UCSD-AML1 (cell line): ENCODE measurements around the gene RAB10.
"Not testable (repeated sequence)": the region's sequence is repeated elsewhere in the genome, so short reads cannot be mapped to it uniquely, and the experiment has no call there.

Experiments used
- DNase-seq: peaks from one replicate; lab custom pipeline; 2025; ENCODE audit not compliant: unreplicated experiment; lab: John Stamatoyannopoulos, UW

Gene RAB10

GRCh38 chr2:26016012-26016705 is 17.7 kb upstream of the RAB10 start:
- DNase-seq, result no peak

- DNase-seq, result not testable (repeated sequence)
These were observed 17.2 kb upstream of the RAB10 start for GRCh38 chr2:26016706-26017045.

DNA sequence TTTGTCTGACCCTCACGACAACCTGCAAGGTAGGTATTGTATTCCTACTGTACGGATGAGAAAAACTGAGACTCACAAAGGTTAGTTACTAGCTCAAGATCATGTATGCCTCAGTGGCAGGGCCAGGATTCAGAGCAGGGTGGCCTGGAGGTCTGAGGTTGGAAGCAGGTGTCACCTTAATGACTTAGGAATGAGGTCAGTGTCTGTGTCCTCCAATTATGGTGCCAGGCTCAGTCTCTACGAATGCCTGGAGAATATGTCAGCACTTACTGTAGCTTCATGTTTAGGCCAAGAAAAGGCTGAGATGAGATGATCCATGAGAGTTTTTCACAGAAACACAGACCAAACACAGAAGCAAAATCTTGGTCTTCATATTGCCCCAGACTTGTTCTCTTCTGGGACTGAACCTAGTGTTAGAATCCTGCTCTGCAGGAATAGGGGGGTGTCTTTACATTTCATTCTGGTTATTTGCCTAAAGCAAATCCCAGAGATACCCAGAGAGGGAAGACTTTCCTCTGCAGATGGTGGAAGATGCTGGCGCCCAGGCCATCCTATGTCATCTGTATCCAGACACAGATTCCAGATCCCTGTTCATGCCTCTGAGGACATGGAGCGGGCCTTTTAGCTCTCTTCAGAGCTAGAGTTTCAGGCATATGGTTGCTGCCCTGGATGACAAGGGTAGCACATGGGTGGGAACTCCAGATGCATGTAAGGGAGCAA is 16.3 kb upstream of the RAB10 start:
- DNase-seq, result no peak

GRCh38 chr2:26018184-26019055 is 15.5 kb upstream of the RAB10 start:
- DNase-seq, result peak; percentile 56

GRCh38 chr2:26020231-26020640 is 13.6 kb upstream of the RAB10 start:
- DNase-seq, result no peak

GRCh38 chr2:26024260-26024659 is 9.6 kb upstream of the RAB10 start:
- no peak for DNase-seq

DNA sequence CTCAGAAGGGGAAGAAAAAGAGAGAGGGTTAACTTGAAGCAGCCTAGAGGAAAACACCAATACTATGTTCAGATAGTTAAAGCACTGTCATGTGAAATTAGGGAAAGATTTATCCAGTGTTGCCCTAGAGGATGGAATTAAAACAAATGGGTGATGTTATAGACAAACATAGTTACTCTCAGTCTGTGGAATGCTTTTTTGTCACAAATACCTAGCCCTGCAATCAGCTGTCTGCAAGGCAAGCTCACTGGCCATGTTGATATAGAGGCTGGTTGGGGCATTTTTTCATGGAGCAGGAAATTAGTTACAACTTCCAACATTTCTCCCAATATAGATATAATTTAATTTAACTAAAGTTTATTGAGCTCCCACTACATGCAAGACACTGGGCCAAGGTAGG is 8.4 kb upstream of the RAB10 start:
- DNase-seq, result no peak

GRCh38 chr2:26028083-26028482 is 5.8 kb upstream of the RAB10 start:
- DNase-seq, result not testable (repeated sequence)

DNA sequence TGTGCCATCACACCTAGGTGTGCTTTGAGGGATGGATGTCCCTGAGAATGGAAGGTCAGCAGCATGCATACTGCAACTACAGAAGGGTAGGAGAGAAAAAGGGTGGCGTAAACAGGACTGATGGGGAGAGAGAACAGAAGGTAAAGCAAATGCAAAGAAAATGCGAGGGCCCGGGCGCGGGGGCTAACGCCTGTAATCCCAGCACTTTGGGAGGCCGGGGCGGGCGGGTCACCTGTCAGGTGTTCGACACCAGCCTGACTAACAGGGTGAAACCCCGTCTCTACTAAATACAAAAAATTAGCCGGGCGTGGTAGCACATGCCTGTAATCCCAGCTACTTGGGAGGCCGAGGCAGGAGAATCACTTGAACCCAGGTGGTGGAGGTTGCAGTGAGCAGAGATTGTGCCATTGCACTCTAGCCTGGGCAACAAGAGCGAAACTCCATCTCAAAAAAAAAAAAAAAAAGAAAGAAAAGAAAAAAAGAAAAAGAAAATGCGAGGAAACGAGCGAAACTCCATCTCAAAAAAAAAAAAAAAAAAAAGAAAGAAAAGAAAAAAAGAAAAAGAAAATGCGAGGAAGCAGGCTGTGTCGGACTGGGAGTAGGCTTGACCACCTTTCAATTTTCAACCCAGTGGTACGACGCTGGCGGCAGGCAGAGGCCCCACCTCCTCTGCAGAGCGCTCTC is 1.2 kb upstream of the RAB10 start:
- DNase-seq, result not testable (repeated sequence)

DNA sequence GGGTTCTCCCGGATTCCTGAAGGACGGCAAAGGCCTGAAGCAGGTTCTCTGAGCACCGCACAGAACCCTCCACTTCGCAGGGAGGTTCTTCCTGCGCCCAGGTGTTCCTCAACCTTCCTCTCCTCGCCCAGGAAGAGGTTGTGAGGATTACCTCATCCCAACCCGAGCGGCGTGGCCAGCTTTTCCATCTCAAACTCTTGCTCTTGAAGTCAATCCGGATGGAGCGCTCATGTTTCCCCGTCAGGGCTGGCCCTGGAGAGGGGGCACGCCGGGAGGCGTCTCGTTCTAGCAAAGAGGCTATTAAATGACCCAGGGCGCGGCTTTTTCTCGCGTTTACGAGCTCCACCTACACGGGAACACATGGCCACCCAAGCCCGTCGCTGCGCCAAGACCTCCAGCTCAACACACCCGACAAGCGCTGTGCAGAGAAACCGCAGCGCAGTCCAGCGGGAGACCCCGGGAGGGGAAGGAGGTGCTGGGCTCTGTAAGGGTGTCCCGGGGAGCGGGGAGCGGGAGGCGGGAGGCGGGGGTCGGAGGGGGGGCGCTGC is 540 bp upstream of the RAB10 start:
- no peak for DNase-seq

- DNase-seq, result no peak
These were observed 731 bp downstream of the RAB10 start for GRCh38 chr2:26034637-26034992.

DNA sequence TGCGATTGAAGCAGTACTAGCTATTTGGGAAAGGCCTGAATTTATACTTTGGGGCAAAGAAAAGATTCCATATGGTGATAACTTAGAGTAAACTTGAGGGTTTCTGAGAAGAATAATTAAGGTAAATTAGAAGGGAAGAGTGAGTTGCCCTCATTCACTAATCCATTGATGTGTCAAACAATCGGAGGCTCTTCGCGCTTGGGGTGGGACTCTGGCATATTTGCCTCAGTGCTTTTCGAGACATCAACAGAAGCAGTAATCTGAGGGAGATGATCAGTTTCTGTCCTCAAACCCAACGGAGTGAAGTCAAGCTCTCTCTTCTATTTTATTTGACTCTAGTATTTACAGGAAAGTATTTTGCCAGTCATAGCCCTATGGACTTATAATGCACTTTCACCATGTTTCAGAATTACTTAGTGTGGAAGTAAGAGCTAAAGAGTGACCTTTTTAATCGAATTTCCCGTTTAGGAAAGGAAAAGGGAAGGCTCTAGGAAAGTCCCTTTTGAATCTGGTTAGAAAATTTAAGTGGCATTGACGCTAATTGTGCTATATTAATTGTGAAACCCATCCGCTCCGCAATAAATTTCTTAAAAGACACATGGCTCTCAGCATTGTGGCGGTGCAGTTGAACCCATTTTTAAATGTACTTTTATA is 1.3 kb downstream of the RAB10 start:
- DNase-seq, result no peak

DNA sequence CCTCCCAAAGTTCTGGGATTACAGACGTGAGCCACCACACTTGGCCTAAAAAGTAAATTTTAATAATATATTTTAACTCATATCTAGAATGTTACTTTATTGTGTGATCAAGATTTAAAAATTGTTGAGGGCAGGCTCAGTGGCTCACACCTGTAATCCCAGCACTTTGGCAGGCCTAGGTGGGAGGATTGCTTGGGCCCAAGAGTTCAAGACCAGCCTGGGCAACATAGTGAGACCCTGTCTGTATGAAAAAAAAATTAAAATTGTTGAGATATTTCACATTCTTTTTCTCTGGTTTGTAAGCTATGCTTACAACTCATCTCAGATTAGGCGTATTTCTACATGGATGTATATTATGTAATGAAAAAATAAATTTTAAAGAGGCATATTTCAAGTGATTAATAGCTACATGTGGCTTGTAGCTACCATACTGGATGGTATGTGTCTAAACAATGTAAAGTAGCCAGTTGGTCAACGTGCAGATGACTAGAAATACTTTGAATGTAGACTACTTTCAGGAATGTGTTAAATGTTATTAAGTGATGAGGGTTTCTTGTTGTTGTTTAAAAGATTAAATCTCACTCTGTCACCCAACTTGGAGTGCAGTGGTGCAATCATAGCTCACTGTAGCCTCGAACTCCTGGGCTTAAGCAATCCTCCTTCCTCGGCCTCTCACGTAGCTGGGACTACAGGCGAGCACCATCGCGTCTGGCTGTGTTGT is 5.9 kb downstream of the RAB10 start:
- no peak for DNase-seq

- no peak for DNase-seq
These were observed 9.2 kb downstream of the RAB10 start for GRCh38 chr2:26043109-26043508.

- no peak for DNase-seq
These were observed 10.2 kb downstream of the RAB10 start for GRCh38 chr2:26043862-26044696.

DNA sequence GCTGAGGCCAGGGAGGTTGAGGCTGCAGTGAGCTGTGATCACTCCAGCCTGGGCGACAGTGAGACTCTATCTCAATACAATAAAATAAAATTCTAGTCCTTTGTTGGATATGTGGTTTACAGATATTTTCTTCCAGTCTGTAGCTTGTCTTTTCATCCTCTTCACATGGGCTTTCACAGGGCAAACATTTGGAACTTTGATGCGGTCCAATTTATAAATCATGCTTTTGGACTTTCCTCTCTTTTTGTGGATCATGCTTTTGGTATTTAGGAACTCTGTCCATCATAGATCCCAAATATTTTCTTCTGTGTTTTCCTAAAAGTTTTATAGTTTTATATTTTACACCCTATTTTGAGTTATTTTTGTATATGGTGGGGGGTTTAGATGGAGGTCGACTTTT is 14.9 kb downstream of the RAB10 start:
- DNase-seq, result no peak

- DNase-seq, result no peak
These were observed 15.8 kb downstream of the RAB10 start for GRCh38 chr2:26049641-26050040.

- no peak for DNase-seq
These were observed 18.9 kb downstream of the RAB10 start for GRCh38 chr2:26052740-26053139.
